DOHH2 (cell line): ENCODE results near the gene ALPL.

Experiments
- H3F3A ChIP-seq: fragments of 200-600 bp; sonication (generic), shearing (Covaris generic); 2 replicates; pipeline ENCODE4 v1.6.0; 2016; ENCODE audit warnings: antibody characterized with exemption, mild to moderate bottlenecking; ENCODE audit not compliant: control insufficient read depth, insufficient read depth
- H3K27ac ChIP-seq: fragments of 200-600 bp; sonication (generic); 2 replicates; pipeline ENCODE4 v1.5.1; 2014; ENCODE audit warnings: low read depth, mild to moderate bottlenecking, low read length, moderate library complexity
- H3K27me3 ChIP-seq: fragments of 200-600 bp; sonication (generic); 2 replicates; pipeline ENCODE4 v1.6.1; 2014; ENCODE audit warnings: mild to moderate bottlenecking, low read length, mixed read lengths; ENCODE audit not compliant: control insufficient read depth
- H3K36me3 ChIP-seq: fragments of 200-600 bp; sonication (generic); 2 replicates; pipeline ENCODE4 v1.6.1; 2014; ENCODE audit warnings: mild to moderate bottlenecking, low read length, moderate library complexity, mixed read lengths; ENCODE audit not compliant: control insufficient read depth
- H3K4me1 ChIP-seq: fragments of 200-600 bp; sonication (generic); 2 replicates; pipeline ENCODE4 v1.6.1; 2014; ENCODE audit warnings: mild to moderate bottlenecking, low read length, mixed read lengths; ENCODE audit not compliant: control insufficient read depth
- H3K4me2 ChIP-seq: fragments of 200-600 bp; sonication (generic); 2 replicates; pipeline ENCODE4 v1.6.0; 2014; ENCODE audit warnings: mild to moderate bottlenecking, low read length, moderate library complexity
- H3K4me3 ChIP-seq: fragments of 200-600 bp; sonication (generic); 2 replicates; pipeline ENCODE4 v1.5.1; 2014; ENCODE audit warnings: mild to moderate bottlenecking, low read length, mixed read lengths
- H3K79me2 ChIP-seq: fragments of 200-600 bp; sonication (generic); 2 replicates; pipeline ENCODE4 v1.6.1; 2014; ENCODE audit warnings: mild to moderate bottlenecking, low read length, mixed read lengths; ENCODE audit not compliant: control insufficient read depth
- H3K9me2 ChIP-seq: fragments of 200-600 bp; sonication (generic); replicated peaks from 2 replicates; pipeline ENCODE4 v1.6.1; 2014; ENCODE audit warnings: mild to moderate bottlenecking, low read length, mixed read lengths; ENCODE audit not compliant: control insufficient read depth
- H3K9me3 ChIP-seq: fragments of 200-600 bp; sonication (generic); 2 replicates; pipeline ENCODE4 v1.6.1; 2014; ENCODE audit warnings: antibody characterized with exemption, low read length, mixed read lengths; ENCODE audit not compliant: control insufficient read depth, insufficient read depth
- H4K20me1 ChIP-seq: fragments of 200-600 bp; sonication (generic); 2 replicates; pipeline ENCODE4 v1.6.0; 2014; ENCODE audit warnings: low read depth, mild to moderate bottlenecking, antibody characterized with exemption, low read length, moderate library complexity; ENCODE audit not compliant: control insufficient read depth, insufficient read depth
- EZH2phosphoT487 ChIP-seq: fragments of 200-600 bp; sonication (generic); IDR thresholded peaks from 2 replicates; pipeline ENCODE4 v1.6.1; 2017; ENCODE audit warnings: borderline replicate concordance, mild to moderate bottlenecking, antibody characterized with exemption, low read length, moderate library complexity, mixed read lengths
- TF ChIP-seq, protein P1 (sequence below): fragments of 200-600 bp; sonication (generic); IDR thresholded peaks from one replicate; pipeline ENCODE4 v1.5.1; 2014; ENCODE audit warnings: antibody characterized with exemption, mild to moderate bottlenecking, low read depth, low read length; ENCODE audit not compliant: poor library complexity, severe bottlenecking

Gene ALPL

DNA sequence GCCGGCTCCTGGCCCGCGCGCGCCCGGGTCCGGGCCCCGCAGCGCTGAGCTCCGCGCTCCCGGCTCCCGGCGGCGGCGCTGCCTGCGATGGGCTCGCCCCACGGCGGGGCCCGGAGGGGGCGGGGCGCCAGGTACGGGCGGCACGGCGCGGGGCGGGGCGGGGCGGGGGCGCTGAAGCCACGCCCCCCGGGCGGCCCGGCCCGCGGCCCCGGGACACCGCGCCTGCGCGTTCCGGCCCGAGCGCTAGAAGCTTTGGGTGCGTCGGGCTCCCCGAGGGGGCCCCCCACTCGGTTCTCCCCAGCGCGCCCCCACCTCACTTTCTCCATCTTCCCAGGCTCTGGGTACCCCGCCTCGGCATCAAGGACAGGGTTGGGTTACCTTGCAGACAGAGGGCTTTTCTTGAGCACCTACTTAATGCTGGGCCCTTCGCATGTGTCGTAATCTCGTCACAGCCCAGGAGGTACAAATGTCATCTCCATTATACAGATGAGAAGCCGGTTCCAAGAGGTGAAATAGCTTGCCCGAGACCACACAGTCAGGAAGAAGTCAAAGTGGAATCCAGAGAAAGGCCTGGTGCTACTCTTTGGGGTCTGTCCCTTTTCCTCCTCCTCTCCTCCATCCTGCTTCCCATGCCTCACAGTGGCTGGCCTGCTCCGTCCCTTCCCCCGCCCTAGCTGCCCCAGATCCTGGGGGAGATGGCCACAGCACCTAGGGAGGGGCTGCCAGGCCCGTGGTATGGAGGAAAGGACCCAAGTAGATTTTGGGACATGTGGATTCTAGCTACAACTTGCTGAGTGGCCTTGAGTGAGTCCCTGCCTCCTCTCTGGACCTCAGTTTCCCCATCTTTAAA, 113.5 kb downstream of the ALPL start:
- Histone ChIP-seq H3K4me3 (no peak overlapping the region), H3K9me2 (no peaks in the 10 kb centered on the region), H3F3A (no peaks in the 10 kb centered on the region), H3K4me2 (no peak overlapping the region), H3K4me1 (peaks cover 8% of the 10 kb centered on the region), H3K27ac (no peak overlapping the region), H3K79me2 (no peaks in the 10 kb centered on the region), H3K36me3 (no peaks in the 10 kb centered on the region), H3K27me3 (peaks cover 18% of the 10 kb centered on the region), H4K20me1 (no peaks in the 10 kb centered on the region), H3K9me3 (no peaks in the 10 kb centered on the region)
- TF ChIP-seq, protein P1, sequence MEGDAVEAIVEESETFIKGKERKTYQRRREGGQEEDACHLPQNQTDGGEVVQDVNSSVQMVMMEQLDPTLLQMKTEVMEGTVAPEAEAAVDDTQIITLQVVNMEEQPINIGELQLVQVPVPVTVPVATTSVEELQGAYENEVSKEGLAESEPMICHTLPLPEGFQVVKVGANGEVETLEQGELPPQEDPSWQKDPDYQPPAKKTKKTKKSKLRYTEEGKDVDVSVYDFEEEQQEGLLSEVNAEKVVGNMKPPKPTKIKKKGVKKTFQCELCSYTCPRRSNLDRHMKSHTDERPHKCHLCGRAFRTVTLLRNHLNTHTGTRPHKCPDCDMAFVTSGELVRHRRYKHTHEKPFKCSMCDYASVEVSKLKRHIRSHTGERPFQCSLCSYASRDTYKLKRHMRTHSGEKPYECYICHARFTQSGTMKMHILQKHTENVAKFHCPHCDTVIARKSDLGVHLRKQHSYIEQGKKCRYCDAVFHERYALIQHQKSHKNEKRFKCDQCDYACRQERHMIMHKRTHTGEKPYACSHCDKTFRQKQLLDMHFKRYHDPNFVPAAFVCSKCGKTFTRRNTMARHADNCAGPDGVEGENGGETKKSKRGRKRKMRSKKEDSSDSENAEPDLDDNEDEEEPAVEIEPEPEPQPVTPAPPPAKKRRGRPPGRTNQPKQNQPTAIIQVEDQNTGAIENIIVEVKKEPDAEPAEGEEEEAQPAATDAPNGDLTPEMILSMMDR = no peak
- TF ChIP-seq EZH2phosphoT487 = no peak

DNA sequence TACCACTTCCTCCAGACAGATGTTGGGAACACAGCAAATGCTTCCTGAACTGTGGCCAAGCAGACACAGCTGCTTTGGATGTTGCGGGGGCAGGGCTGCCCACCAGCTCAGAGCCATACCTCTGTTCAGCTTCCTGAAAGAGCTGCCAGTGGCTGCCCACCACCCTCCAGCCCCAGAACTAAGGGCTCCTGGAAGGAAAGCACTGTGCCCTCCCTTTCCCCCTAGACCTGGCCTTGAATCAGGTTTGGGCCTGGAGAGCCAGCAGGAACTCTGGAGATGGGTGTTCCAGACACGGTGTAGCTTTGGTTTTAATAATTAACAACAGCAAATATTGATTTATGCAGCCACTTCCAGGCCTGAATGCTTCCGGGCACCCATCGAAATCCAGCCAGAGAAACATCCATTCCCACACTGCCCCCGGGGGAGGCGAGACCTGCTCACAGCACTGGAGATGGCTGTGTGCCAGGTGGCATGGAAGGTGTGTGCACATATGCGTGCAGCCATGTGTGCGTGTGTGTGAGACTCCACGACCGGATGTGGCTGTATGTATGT, 114.3 kb downstream of the ALPL start:
- H3K79me2 ChIP-seq = no peaks in the 10 kb centered on the region
- H3K27me3 ChIP-seq = peaks cover 18% of the 10 kb centered on the region
- no peak overlapping the region for H3K4me3 ChIP-seq
- H3K9me2 ChIP-seq = no peaks in the 10 kb centered on the region
- H3K36me3 ChIP-seq = no peaks in the 10 kb centered on the region
- peaks cover 8% of the 10 kb centered on the region for H3K4me1 ChIP-seq
- no peaks in the 10 kb centered on the region for H3F3A ChIP-seq
- no peak overlapping the region for H3K27ac ChIP-seq
- no peak for TF ChIP-seq EZH2phosphoT487
- TF ChIP-seq, protein P1 = no peak
- no peak overlapping the region for H3K4me2 ChIP-seq
- H3K9me3 ChIP-seq = no peaks in the 10 kb centered on the region
- no peaks in the 10 kb centered on the region for H4K20me1 ChIP-seq

DNA sequence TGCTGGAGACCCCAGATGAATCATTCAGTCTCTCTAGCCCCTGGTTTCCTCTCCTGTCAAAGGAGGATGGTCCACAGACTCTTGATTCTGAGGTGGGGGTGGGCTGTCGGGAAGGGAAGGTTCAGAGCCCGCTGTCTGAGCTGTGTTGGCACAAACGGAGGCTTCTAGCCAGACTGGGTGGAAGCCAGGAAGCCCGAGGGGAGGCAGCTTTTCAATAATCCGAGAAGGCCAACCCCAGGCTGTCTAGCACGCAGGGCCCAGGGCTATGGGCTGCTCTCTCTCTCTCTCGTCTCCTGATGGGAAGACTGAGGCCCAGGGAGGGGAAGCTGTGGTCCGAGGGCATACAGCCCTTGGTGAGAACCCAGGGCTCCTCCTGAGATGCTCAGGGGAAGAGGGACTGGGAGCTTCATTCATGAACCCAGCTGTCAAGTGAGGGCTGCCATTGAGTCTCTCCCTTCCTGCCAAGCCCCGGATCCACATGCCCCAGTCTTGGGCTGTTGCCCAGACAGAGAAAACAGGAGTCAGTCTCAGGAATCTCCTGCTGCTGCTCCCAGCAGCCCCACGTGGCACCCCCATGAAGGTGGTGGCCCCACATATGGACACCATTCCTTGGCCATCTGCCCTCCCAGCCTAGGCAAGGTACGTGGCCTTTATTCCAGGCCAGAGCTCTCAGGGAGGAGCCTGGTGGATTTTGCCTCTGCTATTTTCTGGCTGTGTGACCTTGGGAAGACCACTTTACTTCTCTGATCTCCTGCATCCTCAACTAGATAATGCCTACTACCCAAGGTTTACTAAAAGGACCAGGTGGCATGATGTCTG, 115.6 kb downstream of the ALPL start:
- no peak overlapping the region for H3K4me2 ChIP-seq
- no peak overlapping the region for H3K27ac ChIP-seq
- H3K4me1 ChIP-seq = peaks cover 8% of the 10 kb centered on the region
- H3F3A ChIP-seq = no peaks in the 10 kb centered on the region
- H3K79me2 ChIP-seq = no peaks in the 10 kb centered on the region
- H3K4me3 ChIP-seq = no peak overlapping the region
- H3K27me3 ChIP-seq = peaks cover 18% of the 10 kb centered on the region
- H3K9me2 ChIP-seq = no peaks in the 10 kb centered on the region
- no peak for TF ChIP-seq EZH2phosphoT487
- TF ChIP-seq, protein P1 = no peak
- H3K9me3 ChIP-seq = no peaks in the 10 kb centered on the region
- no peaks in the 10 kb centered on the region for H4K20me1 ChIP-seq
- no peaks in the 10 kb centered on the region for H3K36me3 ChIP-seq
